WTC11 (cell line): ENCODE results near the gene TBC1D24. TPM values are rescaled to one million over a fixed set of nuclear protein-coding genes. Genes with fewer than 3 reads are reported as not detected.
A peak's percentile ranks its signal among the peaks of the same experiment; 100 is the strongest.

Experiments used
- ATAC-seq: fragments of 200-7000 bp; cut with Tn5 transposase; 2 replicates; pipeline ENCODE4 v1.10.0; 2021; ENCODE audit warnings: mild to moderate bottlenecking, moderate library complexity
- CTCF ChIA-PET: fragments of 300-600 bp; sonication (Branson Sonifier 250); formaldehyde crosslinking; loops from one replicate; lab custom pipeline; 2021; ENCODE audit warnings: antibody characterized with exemption; lab: Charles Lee
- POLR2A ChIA-PET: fragments of 350-600 bp; sonication (Branson Sonifier 250); formaldehyde crosslinking; loops from one replicate; lab custom pipeline; 2021; ENCODE audit warnings: antibody characterized with exemption; lab: Charles Lee
- DNase-seq: peaks from one replicate; pipeline ENCODE4 v3.0.0; 2021; ENCODE audit warnings: low spot score
- H3K27ac Mint-ChIP-seq: 2 replicates; pipeline ENCODE4 v1.8.0; 2021; ENCODE audit warnings: mixed read lengths
- H3K27me3 Mint-ChIP-seq: 2 replicates; pipeline ENCODE4 v1.8.0; 2021; ENCODE audit warnings: low read depth, mild to moderate bottlenecking, moderate library complexity, mixed read lengths
- H3K36me3 Mint-ChIP-seq: 2 replicates; pipeline ENCODE4 v1.8.0; 2021; ENCODE audit warnings: mixed read lengths
- H3K4me1 Mint-ChIP-seq: 2 replicates; pipeline ENCODE4 v1.8.0; 2022; ENCODE audit warnings: mixed read lengths
- H3K4me3 Mint-ChIP-seq: 2 replicates; pipeline ENCODE4 v1.8.0; 2021; ENCODE audit warnings: mild to moderate bottlenecking, moderate library complexity, mixed read lengths
- H3K9me3 Mint-ChIP-seq: 2 replicates; pipeline ENCODE4 v1.8.0; 2021; ENCODE audit warnings: mixed read lengths
- CREM ChIP-seq: sonication (generic); formaldehyde crosslinking; IDR thresholded peaks from 2 replicates; pipeline ENCODE4 v1.8.1; 2022; ENCODE audit warnings: mild to moderate bottlenecking, missing genetic modification reagents, moderate library complexity
- ESRRA ChIP-seq: sonication (generic); formaldehyde crosslinking; IDR thresholded peaks from 2 replicates; pipeline ENCODE4 v1.8.1; 2022; ENCODE audit warnings: mild to moderate bottlenecking, missing genetic modification reagents, borderline replicate concordance
- ETV6 ChIP-seq: sonication (generic); formaldehyde crosslinking; IDR thresholded peaks from 2 replicates; pipeline ENCODE4 v1.8.1; 2022; ENCODE audit warnings: mild to moderate bottlenecking, missing genetic modification reagents
- FOXP4 ChIP-seq: sonication (generic); formaldehyde crosslinking; IDR thresholded peaks from 2 replicates; pipeline ENCODE4 v1.8.0; 2022; ENCODE audit warnings: mild to moderate bottlenecking, missing genetic modification reagents
- GTF2I ChIP-seq: fragments of 250-450 bp; sonication (Bioruptor Pico); conservative IDR thresholded peaks from 2 replicates; pipeline ENCODE4 v1.4.0; 2021; ENCODE audit warnings: mild to moderate bottlenecking
- IRF1 ChIP-seq: sonication (generic); formaldehyde crosslinking; IDR thresholded peaks from 2 replicates; pipeline ENCODE4 v1.8.0; 2023; ENCODE audit warnings: missing genetic modification reagents
- JAZF1 ChIP-seq: fragments of 250-450 bp; sonication (Bioruptor Pico); IDR thresholded peaks from 2 replicates; pipeline ENCODE4 v1.9.0; 2021; ENCODE audit warnings: moderate library complexity, mild to moderate bottlenecking, inconsistent platforms
- MXD4 ChIP-seq: fragments of 250-450 bp; sonication (Bioruptor Pico); IDR thresholded peaks from 2 replicates; pipeline ENCODE4 v1.8.0; 2021; ENCODE audit warnings: mild to moderate bottlenecking, moderate library complexity, borderline replicate concordance
- NFE2L1 ChIP-seq: sonication (generic); formaldehyde crosslinking; IDR thresholded peaks from 2 replicates; pipeline ENCODE4 v1.8.1; 2023; ENCODE audit warnings: missing genetic modification reagents
- NR3C1 ChIP-seq: sonication (generic); formaldehyde crosslinking; conservative IDR thresholded peaks from 2 replicates; pipeline ENCODE4 v1.8.1; 2023; ENCODE audit warnings: low read depth, mild to moderate bottlenecking, missing genetic modification reagents
- OVOL2 ChIP-seq: fragments of 250-450 bp; sonication (Bioruptor Pico); IDR thresholded peaks from 2 replicates; pipeline ENCODE4 v1.9.0; 2021; ENCODE audit warnings: mild to moderate bottlenecking, borderline replicate concordance
- PREB ChIP-seq: sonication (generic); formaldehyde crosslinking; IDR thresholded peaks from 2 replicates; pipeline ENCODE4 v1.8.1; 2022; ENCODE audit warnings: mild to moderate bottlenecking, missing genetic modification reagents, moderate library complexity, borderline replicate concordance
- TCF7 ChIP-seq: sonication (generic); formaldehyde crosslinking; IDR thresholded peaks from 2 replicates; pipeline ENCODE4 v1.8.0; 2022; ENCODE audit warnings: mild to moderate bottlenecking, low read depth, missing genetic modification reagents, moderate library complexity
- ZBTB21 ChIP-seq: sonication (generic); formaldehyde crosslinking; IDR thresholded peaks from 2 replicates; pipeline ENCODE4 v1.8.1; 2023; ENCODE audit warnings: mild to moderate bottlenecking, missing genetic modification reagents, borderline replicate concordance
- ZMAT4 ChIP-seq: fragments of 250-450 bp; sonication (Bioruptor Pico); IDR thresholded peaks from 2 replicates; pipeline ENCODE4 v1.9.0; 2021; ENCODE audit warnings: mild to moderate bottlenecking
- ZNF219 ChIP-seq: sonication (generic); formaldehyde crosslinking; IDR thresholded peaks from 2 replicates; pipeline ENCODE4 v1.8.0; 2023; ENCODE audit warnings: missing genetic modification reagents, mild to moderate bottlenecking, borderline replicate concordance
- ZNF396 ChIP-seq: fragments of 250-450 bp; sonication (Bioruptor Pico); IDR thresholded peaks from 2 replicates; pipeline ENCODE4 v1.8.0; 2021; ENCODE audit warnings: mild to moderate bottlenecking, moderate library complexity, borderline replicate concordance
- ZNF416 ChIP-seq: fragments of 250-450 bp; sonication (Bioruptor Pico); IDR thresholded peaks from 2 replicates; pipeline ENCODE4 v1.9.0; 2021; ENCODE audit warnings: mild to moderate bottlenecking, inconsistent platforms
- ZNF671 ChIP-seq: fragments of 250-450 bp; sonication (Bioruptor Pico); IDR thresholded peaks from 2 replicates; pipeline ENCODE4 v1.8.0; 2021; ENCODE audit warnings: mild to moderate bottlenecking
- total RNA-seq: library from RNA; stranded (reverse); gene quantifications from 3 replicates; pipeline ENCODE4 v1.2.3, GENCODE V29; 2021
- TF ChIP-seq, protein P1 (sequence below): fragments of 200-600 bp; IDR thresholded peaks from 2 replicates; pipeline ENCODE4 v1.8.0; 2022; ENCODE audit warnings: antibody characterized with exemption
- TF ChIP-seq, protein P2 (sequence below): sonication (generic); formaldehyde crosslinking; IDR thresholded peaks from 2 replicates; pipeline ENCODE4 v1.8.1; 2022; ENCODE audit warnings: missing genetic modification reagents, borderline replicate concordance
- TF ChIP-seq, protein P3 (sequence below): sonication (generic); formaldehyde crosslinking; IDR thresholded peaks from 2 replicates; pipeline ENCODE4 v1.8.1; 2023; ENCODE audit warnings: mild to moderate bottlenecking, missing genetic modification reagents, moderate library complexity

Gene TBC1D24
- total RNA-seq, 1 experiment from 2014 or later, result 21.0 TPM

DNA sequence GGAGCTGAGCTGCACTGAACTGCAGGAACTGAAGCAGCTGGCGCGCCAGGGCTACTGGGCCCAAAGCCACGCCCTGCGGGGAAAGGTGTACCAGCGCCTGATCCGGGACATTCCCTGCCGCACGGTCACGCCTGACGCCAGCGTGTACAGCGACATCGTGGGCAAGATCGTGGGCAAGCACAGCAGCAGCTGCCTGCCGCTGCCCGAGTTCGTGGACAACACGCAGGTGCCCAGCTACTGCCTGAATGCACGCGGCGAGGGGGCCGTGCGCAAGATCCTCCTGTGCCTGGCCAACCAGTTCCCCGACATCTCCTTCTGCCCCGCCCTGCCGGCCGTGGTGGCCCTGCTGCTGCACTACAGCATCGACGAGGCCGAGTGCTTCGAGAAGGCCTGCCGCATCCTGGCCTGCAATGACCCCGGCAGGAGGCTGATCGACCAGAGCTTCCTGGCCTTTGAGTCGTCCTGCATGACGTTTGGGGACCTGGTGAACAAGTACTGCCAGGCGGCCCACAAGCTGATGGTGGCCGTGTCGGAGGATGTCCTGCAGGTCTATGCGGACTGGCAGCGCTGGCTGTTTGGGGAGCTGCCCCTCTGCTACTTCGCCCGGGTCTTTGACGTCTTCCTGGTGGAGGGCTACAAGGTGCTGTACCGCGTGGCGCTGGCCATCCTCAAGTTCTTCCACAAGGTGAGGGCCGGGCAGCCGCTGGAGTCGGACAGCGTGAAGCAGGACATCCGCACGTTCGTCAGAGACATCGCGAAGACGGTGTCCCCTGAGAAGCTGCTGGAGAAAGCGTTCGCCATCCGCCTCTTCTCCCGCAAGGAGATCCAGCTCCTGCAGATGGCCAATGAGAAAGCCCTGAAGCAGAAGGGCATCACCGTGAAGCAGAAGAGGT, 21.5 kb downstream of the TBC1D24 start:
- DNase-seq (no peak), ATAC-seq (no peak)
- Mint-ChIP-seq H3K9me3 (no peaks in the 10 kb centered on the region), H3K4me1 (no peaks in the 10 kb centered on the region), H3K36me3 (peaks cover 5% of the 10 kb centered on the region), H3K27ac (no peak overlapping the region), H3K27me3 (no peaks in the 10 kb centered on the region), H3K4me3 (no peak overlapping the region)
- ChIA-PET CTCF (interaction anchor here (1.1 kb wide), 1 partner anchor 19 kb away, joined by 3 read pairs; no protein-coding TSS in a partner anchor), POLR2A (no interaction called here)
- TF ChIP-seq IRF1 (CRISPR knock-in tag) (no peak), ZNF396 (CRISPR knock-in tag) (no peak), ETV6 (CRISPR knock-in tag) (no peak), MXD4 (CRISPR knock-in tag) (no peak), ZNF219 (CRISPR knock-in tag) (no peak), FOXP4 (no peak), CREM (CRISPR knock-in tag) (no peak), OVOL2 (CRISPR knock-in tag) (no peak), ZNF416 (CRISPR knock-in tag) (no peak), ZBTB21 (CRISPR knock-in tag) (no peak), NR3C1 (CRISPR knock-in tag) (no peak), JAZF1 (CRISPR knock-in tag) (no peak)
- TF ChIP-seq, protein P1, sequence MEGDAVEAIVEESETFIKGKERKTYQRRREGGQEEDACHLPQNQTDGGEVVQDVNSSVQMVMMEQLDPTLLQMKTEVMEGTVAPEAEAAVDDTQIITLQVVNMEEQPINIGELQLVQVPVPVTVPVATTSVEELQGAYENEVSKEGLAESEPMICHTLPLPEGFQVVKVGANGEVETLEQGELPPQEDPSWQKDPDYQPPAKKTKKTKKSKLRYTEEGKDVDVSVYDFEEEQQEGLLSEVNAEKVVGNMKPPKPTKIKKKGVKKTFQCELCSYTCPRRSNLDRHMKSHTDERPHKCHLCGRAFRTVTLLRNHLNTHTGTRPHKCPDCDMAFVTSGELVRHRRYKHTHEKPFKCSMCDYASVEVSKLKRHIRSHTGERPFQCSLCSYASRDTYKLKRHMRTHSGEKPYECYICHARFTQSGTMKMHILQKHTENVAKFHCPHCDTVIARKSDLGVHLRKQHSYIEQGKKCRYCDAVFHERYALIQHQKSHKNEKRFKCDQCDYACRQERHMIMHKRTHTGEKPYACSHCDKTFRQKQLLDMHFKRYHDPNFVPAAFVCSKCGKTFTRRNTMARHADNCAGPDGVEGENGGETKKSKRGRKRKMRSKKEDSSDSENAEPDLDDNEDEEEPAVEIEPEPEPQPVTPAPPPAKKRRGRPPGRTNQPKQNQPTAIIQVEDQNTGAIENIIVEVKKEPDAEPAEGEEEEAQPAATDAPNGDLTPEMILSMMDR, result no peak
- TF ChIP-seq, protein P2, sequence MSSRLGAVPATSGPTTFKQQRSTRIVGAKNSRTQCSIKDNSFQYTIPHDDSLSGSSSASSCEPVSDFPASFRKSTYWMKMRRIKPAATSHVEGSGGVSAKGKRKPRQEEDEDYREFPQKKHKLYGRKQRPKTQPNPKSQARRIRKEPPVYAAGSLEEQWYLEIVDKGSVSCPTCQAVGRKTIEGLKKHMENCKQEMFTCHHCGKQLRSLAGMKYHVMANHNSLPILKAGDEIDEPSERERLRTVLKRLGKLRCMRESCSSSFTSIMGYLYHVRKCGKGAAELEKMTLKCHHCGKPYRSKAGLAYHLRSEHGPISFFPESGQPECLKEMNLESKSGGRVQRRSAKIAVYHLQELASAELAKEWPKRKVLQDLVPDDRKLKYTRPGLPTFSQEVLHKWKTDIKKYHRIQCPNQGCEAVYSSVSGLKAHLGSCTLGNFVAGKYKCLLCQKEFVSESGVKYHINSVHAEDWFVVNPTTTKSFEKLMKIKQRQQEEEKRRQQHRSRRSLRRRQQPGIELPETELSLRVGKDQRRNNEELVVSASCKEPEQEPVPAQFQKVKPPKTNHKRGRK (CRISPR knock-in tag), result no peak
- TF ChIP-seq, protein P3, sequence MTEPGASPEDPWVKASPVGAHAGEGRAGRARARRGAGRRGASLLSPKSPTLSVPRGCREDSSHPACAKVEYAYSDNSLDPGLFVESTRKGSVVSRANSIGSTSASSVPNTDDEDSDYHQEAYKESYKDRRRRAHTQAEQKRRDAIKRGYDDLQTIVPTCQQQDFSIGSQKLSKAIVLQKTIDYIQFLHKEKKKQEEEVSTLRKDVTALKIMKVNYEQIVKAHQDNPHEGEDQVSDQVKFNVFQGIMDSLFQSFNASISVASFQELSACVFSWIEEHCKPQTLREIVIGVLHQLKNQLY (CRISPR knock-in tag), result no peak

DNA sequence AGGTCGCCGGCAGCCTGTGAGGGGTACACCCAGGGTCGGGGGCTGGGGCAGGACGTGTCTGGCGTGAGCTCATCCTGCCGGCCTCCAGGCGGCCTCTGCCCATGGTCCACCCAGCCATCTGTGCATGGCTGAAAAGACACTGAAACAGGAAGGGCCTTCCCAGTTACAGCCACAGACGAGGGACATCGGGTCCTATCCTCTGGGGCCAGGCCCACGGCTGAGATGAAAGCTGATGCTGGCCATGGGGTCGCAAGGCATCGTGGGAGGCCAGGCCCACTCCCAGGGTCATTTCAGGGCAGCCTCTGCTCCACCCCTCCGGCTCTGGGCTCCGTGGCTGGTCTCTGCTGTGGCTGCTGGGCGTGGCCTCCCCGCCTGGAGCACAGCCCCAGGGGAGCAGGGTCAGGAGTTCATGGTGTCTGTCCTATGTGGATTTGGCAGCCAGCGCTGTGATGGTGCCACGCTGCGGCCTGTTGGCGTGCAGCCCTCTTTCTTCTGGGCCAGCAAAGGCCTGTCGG, 22.2 kb downstream of the TBC1D24 start:
- H3K27ac Mint-ChIP-seq, result peak overlapping the region; percentile 16; the same call in 1 of the 2 replicates
- DNase-seq (no peak), ATAC-seq (no peak)
- ChIA-PET POLR2A (no interaction called here), CTCF (interaction anchor here (1.1 kb wide), 1 partner anchor 20 kb away, joined by 3 read pairs; no protein-coding TSS in a partner anchor)
- H3K4me3 Mint-ChIP-seq, result no peak overlapping the region
- peaks cover 5% of the 10 kb centered on the region for H3K36me3 Mint-ChIP-seq
- peaks cover 4% of the 10 kb centered on the region for H3K4me1 Mint-ChIP-seq
- no peaks in the 10 kb centered on the region for H3K9me3 Mint-ChIP-seq
- H3K27me3 Mint-ChIP-seq, result no peaks in the 10 kb centered on the region
- TF ChIP-seq, protein P3 (CRISPR knock-in tag), result no peak
- TF ChIP-seq ZNF416 (CRISPR knock-in tag) (no peak), PREB (CRISPR knock-in tag) (no peak), GTF2I (no peak), ZNF671 (CRISPR knock-in tag) (no peak), ETV6 (CRISPR knock-in tag) (no peak), TCF7 (CRISPR knock-in tag) (no peak), ZMAT4 (no peak), ESRRA (CRISPR knock-in tag) (no peak), NFE2L1 (CRISPR knock-in tag) (no peak)
